ENCODE measurements around the gene ERBB4.

Gene ERBB4

DNA sequence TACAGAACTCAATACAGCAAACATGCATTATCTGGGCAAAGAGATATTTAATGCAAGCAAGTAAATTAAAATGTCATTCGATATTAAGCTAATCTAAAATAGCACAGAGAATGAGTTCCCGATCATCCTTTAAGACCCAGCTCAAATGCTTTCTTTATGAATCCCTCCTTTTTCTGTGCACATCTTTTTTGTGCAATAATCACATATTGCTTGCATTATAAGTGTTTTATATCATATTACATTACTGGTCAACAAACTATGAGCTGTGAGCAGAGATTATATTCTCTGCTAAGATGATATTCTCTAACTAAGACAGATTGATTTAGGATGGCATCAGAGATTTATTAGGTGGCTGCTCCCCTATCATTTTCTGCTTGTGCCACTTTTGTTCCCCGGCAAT is 146.1 kb downstream of the ERBB4 start:
- no peak for DNase-seq (ENCODE audit: low read depth)
- TF ChIP-seq, protein P1, sequence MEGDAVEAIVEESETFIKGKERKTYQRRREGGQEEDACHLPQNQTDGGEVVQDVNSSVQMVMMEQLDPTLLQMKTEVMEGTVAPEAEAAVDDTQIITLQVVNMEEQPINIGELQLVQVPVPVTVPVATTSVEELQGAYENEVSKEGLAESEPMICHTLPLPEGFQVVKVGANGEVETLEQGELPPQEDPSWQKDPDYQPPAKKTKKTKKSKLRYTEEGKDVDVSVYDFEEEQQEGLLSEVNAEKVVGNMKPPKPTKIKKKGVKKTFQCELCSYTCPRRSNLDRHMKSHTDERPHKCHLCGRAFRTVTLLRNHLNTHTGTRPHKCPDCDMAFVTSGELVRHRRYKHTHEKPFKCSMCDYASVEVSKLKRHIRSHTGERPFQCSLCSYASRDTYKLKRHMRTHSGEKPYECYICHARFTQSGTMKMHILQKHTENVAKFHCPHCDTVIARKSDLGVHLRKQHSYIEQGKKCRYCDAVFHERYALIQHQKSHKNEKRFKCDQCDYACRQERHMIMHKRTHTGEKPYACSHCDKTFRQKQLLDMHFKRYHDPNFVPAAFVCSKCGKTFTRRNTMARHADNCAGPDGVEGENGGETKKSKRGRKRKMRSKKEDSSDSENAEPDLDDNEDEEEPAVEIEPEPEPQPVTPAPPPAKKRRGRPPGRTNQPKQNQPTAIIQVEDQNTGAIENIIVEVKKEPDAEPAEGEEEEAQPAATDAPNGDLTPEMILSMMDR (conservative IDR thresholded peaks at IDR 0.05; ENCODE audit: low read depth, low read length), result no peak
- no peak overlapping the region for H3K4me3 ChIP-seq (ENCODE audit: low read depth, low read length)

DNA sequence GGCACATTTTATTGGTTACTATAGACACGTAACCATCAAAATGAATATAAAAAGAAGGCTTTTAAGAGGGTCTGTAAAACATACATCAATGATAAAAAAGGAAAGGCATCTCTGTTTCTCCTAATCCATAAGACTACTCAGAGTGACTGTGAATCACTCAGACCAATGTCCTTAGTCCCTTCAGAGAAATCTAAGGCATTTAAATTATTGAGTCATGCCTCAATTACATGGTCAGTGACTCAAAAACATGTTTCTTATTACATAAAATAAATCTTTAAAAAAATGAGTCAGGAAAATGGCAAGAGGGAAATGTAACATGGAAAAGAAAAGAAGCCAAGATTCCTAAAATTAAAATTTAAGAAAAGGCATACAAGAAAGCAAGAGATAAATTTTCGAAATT is 146.6 kb downstream of the ERBB4 start:
- H3K4me3 ChIP-seq (ENCODE audit: low read depth, low read length), result no peak overlapping the region
- TF ChIP-seq, protein P1 (conservative IDR thresholded peaks at IDR 0.05; ENCODE audit: low read depth, low read length), result no peak
- DNase-seq (ENCODE audit: low read depth), result no peak

DNA sequence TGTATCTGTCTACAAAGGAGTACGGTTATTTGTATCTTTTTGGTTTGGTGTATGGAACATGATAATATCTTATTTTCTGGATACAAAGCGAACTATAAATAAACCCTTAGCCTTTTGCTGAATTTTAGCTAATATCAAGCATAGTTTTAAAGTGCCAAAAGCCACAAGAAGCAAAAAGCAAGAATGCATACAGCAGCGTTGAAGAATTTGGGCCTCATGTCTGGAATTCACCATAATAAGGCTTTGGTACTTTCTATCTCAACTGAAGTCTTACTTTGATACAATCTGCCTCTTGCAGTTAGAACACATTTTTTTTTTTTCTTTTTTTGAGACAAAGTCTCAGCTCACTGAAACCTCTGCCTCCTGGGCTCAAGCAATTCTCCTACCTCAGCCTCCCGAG is 151.5 kb downstream of the ERBB4 start:
- no peak overlapping the region for H3K4me3 ChIP-seq (ENCODE audit: low read depth, low read length)
- no peak for DNase-seq (ENCODE audit: low read depth)
- TF ChIP-seq, protein P1 (conservative IDR thresholded peaks at IDR 0.05; ENCODE audit: low read depth, low read length), result no peak

DNA sequence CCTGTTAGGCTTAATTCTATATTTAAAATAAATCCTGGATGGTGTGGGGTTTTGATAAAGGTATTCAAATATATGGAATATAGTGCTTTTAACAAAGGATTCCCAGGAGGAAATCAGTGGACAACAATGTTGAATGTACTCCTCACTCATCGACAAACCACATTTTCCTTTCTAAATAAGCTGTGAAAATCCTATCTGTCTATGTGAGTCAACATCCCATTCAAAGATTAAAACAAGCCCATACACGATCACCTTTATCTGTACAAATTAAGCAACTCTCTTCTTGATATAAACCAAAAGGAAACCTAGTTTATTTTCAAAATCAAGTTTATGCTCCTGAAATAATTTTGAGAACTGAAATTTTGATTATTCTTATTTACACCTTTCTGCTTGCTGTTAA is 153.4 kb downstream of the ERBB4 start:
- H3K4me3 ChIP-seq (ENCODE audit: low read depth, low read length), result no peak overlapping the region
- no peak for DNase-seq (ENCODE audit: low read depth)
- TF ChIP-seq, protein P1 (conservative IDR thresholded peaks at IDR 0.05; ENCODE audit: low read depth, low read length), result no peak

DNA sequence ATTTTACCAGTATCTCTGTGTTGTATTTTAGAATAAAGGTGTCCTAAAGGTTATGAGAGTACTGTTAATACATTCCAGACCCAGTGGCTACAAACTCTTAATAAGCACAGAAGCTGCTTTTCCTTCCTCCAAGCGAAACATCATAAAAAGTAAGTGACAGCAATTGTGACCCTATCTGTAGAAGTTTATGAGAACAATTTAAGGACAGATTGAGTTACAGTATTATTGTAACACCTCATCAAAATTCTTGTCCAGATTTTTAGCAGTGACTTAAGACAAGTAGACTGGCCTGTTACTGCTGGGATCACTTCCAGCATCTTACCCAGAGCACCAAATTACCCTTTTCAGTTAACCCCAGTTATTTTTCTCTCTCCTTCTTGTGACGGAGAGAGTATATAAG is 154.6 kb downstream of the ERBB4 start:
- TF ChIP-seq, protein P1 (conservative IDR thresholded peaks at IDR 0.05; ENCODE audit: low read depth, low read length), result no peak
- H3K4me3 ChIP-seq (ENCODE audit: low read depth, low read length), result no peak overlapping the region

DNA sequence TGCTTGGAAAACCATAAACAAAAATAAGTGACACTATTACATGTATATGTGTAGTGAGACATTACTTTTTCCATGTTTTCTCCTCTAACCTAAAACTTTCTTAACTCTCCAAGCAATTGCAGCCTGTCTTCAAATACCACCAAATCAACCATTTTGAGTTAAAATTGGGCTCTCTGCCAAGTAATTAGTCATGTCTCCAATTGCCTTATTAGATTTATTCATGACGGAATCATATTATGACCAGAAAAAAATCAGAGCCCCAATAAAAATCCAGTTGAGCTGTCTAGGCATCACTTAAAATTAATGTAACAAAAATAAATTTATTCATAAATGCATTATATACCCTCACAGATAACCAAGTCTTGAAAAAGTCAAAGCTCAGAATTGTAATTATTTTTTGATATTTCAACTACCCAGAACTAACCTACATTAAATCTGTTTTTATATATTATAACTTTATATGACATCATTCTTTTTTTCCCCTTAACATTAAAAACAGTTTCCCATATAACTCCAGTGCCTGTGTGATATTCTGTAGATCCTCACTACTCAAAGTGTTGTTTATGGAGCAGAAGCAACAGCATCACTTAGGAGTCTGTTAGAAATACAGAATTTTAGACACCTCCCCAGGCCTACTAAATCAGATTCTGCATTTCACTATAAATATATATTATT is 157.0 kb downstream of the ERBB4 start:
- H3K4me3 ChIP-seq (ENCODE audit: low read depth, low read length), result no peak overlapping the region
- no peak for DNase-seq (ENCODE audit: low read depth)
- TF ChIP-seq, protein P1 (conservative IDR thresholded peaks at IDR 0.05; ENCODE audit: low read depth, low read length), result no peak

More for the DNA sequence above, 154.6 kb downstream of the ERBB4 start:
- no peak for DNase-seq (ENCODE audit: low read depth)

DNA sequence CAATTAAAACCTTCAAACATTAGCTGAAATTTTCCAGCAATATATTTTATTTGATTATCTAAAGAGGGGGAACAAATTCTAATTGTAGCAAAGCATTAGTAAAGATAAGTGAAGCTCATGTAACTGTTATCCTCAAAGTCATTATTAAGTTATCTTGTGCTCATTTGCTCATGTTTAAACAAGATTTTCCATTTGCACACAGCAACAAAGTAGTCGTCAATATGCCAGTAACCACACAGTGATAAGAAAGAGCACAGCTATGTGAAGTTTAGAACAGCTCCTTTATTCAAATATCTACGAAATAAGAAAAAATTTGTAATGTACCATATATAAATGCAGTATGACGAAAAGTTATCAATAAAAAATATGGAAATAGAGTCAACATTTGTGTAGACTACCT is 159.5 kb downstream of the ERBB4 start:
- TF ChIP-seq, protein P1 (conservative IDR thresholded peaks at IDR 0.05; ENCODE audit: low read depth, low read length), result no peak
- DNase-seq (ENCODE audit: low read depth), result no peak

More for the DNA sequence above, 159.5 kb downstream of the ERBB4 start:
- no peak overlapping the region for H3K4me3 ChIP-seq (ENCODE audit: low read depth, low read length)

All from choroid plexus epithelial cell (primary cell).